Measurements from ENCODE around the gene MTUS2.

GRCh38 chr13:29021717-29022116 is 201.6 kb downstream of the MTUS2 start:
- no peak for TF ChIP-seq CTCF (conservative IDR thresholded peaks at IDR 0.05 in 1 of 2, IDR thresholded peaks at IDR 0.05 in 1 of 2; ENCODE audit: low read depth in 1 of 2, low read length in 2 of 2)
- no peak for TF ChIP-seq EZH2 (IDR thresholded peaks at IDR 0.05; ENCODE audit: low read length, missing control alignments)
